Body of pancreas (tissue), 4 donors: Measurements from ENCODE around the gene DEPDC4.

Experiments used
- CTCF ChIP-seq, 7 experiments: fragments of 450-650 bp in 4 of 7; fragments of 200-600 bp in 3 of 7; sonication (generic) in 3 of 7; IDR thresholded peaks; one replicate each; pipeline ENCODE4 v1.5.1; 2016 to 2019; ENCODE audit warnings: antibody characterized with exemption in 7 of 7
- POLR2A ChIP-seq, 3 donors: fragments of 450-650 bp; IDR thresholded peaks; one replicate each; pipeline ENCODE4 v1.6.1; 2016; ENCODE audit warnings: antibody characterized with exemption in 3 of 3, mild to moderate bottlenecking in 2 of 3

- TF ChIP-seq CTCF (IDR thresholded peaks at IDR 0.05) (no peak), POLR2A (IDR thresholded peaks at IDR 0.05) (no peak)
These were observed 7.4 kb upstream of the DEPDC4 start for GRCh38 chr12:100274291-100274690.
